Stimulated activated CD8-positive, alpha-beta memory T cell treated with anti-CD3 and anti-CD28 coated beads, Interleukin-15, amount 100 ng/mL, for 4 hours (primary cell): Measurements from ENCODE around the gene CALML3.
"Not testable (repeated sequence)": the region's sequence is repeated elsewhere in the genome, so short reads cannot be mapped to it uniquely, and the experiment has no call there.

Experiments used
- DNase-seq, 2 donors: peaks; one replicate each; pipeline ENCODE4 v3.0.0-alpha.2; 2020; ENCODE audit warnings: low read depth in 2 of 2

CALML3 gene

DNA sequence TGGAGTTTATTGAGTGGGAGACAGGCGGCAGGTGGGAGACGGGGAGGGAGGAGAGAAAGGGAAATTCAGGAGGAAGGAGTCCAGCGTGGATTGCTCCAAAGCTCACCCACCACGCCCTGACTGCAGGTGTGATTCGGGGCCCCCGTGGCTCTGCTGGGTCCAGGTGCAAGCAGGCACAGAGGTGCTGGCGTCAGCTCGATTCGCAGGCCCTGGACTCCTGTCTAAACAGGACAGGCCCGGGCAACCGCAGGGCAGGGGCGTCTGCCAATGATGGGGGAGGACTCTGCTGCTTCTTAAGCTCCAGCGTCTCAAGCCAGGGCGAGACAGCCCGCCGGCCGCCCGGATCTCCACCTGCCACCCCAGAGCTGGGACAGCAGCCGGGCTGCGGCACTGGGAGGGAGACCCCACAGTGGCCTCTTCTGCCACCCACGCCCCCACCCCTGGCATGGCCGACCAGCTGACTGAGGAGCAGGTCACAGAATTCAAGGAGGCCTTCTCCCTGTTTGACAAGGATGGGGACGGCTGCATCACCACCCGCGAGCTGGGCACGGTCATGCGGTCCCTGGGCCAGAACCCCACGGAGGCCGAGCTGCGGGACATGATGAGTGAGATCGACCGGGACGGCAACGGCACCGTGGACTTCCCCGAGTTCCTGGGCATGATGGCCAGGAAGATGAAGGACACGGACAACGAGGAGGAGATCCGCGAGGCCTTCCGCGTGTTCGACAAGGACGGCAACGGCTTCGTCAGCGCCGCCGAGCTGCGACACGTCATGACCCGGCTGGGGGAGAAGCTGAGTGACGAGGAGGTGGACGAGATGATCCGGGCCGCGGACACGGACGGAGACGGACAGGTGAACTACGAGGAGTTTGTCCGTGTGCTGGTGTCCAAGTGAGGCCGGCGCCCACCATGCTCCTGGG, at the start of gene CALML3:
CALML3 (plus strand) TSS at position 321 of the 920 bp plus-strand sequence; CDS start at position 446, 125 bp downstream.
- no peak for DNase-seq

- not testable (repeated sequence) for DNase-seq
These were observed 49.7 kb upstream of the CALML3 start for GRCh38 chr10:5475088-5475487.

GRCh38 chr10:5475974-5476807, 48.6 kb upstream of the CALML3 start:
- DNase-seq: not testable (repeated sequence)

DNA sequence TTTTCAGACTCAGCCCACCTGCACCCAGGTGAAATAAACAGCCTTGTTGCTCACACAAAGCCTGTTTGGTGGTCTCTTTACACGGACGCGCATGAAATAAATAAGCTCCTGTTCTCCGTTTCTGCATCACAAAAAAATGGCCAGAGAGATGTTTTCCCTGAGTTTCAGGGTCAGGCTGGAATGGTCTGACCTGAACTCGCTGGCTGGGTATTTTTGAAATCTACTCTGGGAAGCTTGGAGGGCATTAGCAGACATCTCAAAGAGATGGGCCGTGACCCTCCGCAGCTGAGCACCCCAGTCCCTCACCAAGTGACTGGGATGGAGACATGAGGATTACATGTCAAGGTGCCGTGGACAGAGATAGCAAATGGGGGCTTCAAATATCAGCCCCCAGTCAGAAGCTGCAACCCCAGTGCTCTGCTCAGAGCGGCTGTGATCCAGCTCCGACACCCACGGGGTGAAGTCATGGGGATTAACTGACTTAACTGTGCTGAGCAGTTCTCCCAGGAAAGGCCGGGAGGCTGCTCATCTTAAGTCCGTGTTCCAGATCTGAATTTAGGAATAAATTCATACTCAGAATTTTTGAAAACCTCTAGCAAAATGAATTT, 47.7 kb upstream of the CALML3 start:
- no peak for DNase-seq

- DNase-seq: no peak
These were observed 46.6 kb upstream of the CALML3 start for GRCh38 chr10:5477948-5478693.

DNA sequence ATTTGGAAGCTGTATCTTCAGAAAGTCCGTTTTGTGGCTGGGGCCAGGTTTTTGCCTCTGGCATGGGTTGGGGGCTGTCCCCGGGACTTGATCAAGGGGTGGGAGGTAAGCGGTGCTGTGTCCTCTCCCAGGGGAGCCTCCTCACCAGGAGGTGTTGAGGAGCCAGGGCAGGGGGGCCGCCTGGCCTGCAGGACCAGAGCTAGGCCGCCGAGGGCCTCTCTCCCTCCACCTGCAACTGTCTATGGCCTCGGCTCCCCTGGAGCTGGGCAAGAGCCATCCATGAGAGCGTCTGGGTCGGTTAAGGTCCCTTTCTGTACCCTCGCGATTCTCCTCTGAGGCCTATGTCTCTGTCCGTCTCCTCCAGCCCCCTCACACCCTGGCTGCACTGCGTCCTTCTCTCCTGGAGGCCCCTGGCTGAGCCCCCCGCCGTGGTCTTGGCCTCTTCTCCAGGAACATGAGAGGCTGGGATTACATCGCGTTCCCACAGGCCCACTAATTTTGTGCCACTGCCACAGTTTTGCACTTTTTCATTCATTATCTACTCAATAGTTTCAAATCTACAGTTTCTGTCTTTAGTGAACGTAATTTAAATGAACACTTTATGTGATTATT, 46.0 kb upstream of the CALML3 start:
- DNase-seq: no peak

- no peak for DNase-seq
These were observed 45.1 kb upstream of the CALML3 start for GRCh38 chr10:5479481-5480161.

GRCh38 chr10:5480162-5480941, 44.4 kb upstream of the CALML3 start:
- DNase-seq: no peak

- no peak for DNase-seq
These were observed 43.6 kb upstream of the CALML3 start for GRCh38 chr10:5481121-5481520.

DNA sequence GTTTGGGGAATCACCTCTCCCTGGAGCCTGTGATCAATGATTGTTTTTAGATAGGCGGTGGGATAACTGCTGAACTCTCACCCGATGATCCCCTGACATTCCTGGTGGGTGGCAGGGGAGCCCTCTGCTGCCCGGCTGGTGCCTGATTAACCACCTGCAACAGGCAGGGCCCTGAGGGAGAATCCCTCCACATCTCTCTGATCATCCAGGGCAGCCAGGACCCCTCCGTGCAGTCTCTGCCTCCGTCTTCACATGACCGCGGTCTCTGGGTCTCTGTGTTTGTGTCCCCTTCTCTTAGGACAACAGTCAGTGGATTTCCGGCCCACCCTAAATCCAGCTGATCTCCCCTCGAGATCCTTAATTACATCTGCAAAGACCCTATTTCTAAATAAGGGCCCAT, 42.7 kb upstream of the CALML3 start:
- no peak for DNase-seq

- no peak for DNase-seq
These were observed 40.6 kb upstream of the CALML3 start for GRCh38 chr10:5484205-5484604.

GRCh38 chr10:5485290-5485689, 39.5 kb upstream of the CALML3 start:
- no peak for DNase-seq

GRCh38 chr10:5485948-5486852, 38.6 kb upstream of the CALML3 start:
- no peak for DNase-seq

DNA sequence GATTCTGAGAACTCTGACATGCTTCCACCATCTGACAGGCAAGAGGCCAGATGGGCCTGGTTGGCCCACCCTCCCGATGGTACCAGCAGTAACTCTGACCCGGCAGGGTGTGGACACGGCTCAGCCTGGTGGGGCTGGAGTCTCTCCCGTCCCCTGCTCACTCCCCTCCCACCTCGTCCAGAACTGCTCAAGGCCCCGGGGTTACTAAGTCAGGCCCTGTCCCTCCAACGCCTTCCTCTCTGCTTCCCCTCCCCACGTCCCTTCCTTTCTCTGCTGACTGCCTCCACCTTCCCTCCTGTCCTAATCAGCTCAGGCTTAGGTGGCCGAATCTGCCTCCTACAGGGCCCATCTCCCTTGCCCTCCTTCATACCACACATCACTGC, 37.9 kb upstream of the CALML3 start:
- DNase-seq: no peak

GRCh38 chr10:5488272-5489161, 36.2 kb upstream of the CALML3 start:
- no peak for DNase-seq

DNA sequence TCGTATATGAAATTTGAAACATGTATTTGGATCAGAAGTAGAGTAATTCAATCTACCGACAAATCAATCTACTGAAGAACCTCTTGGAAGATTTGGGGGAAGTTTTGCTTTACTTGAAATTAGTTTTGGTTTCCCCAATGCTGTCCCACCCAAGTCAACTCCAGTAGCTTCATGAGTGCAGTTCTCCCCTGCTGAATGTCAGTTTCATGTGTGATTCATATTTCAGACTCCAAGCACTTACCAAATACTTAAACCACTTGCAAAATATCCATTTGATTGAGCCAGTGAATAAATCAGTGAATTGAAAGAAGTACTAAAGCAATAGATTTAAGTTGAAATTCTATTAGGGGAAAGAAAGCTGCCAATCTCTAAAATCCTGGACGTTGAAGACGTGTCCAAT, 34.7 kb upstream of the CALML3 start:
- DNase-seq: no peak

DNA sequence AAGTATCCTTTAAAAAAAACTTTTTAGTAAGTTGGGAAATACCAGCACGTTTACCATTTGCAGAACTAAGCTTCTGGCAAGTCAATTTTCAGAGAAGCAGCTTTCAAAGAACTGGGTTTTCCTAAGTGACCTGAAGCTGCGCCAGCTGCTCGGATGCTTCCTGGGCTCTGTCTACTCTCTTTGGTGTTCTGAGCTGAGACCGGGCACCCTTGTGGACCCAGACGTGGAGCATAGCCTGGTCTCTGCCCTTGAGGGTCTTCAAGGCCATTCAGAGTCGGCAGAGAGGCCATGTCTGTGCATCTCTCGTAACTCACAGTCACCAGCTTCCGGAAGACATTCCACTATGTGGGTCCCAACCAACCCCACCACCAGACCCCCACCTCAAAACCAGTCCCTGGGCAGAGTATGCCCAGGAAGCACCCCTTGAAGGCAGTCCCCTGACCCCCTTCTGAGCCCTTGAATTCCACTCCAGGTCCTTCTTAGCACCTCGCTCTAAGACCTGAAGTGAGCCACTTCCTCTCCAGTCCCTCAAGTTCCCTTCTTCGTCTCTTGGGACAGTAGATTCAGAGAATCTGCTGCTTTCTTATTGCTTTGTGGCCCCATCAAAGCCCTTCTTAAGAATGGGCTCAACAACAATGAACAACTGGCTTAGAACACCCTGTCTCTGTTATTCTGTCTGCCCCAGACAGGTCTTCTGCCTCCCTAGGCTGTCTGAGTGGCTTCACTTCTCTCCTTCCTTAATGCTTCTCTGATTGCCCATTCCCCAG, 33.9 kb upstream of the CALML3 start:
- DNase-seq: no peak
